Transverse colon (tissue), 3 donors: Measurements from ENCODE around the gene ABCD1.

Experiments
- POLR2A ChIP-seq: fragments of 450-650 bp; IDR thresholded peaks from one replicate; pipeline ENCODE4 v1.6.1; 2016; ENCODE audit warnings: antibody characterized with exemption, mild to moderate bottlenecking, moderate library complexity
- TF ChIP-seq, protein P1 (sequence below), 5 experiments: fragments of 200-600 bp in 3 of 5; fragments of 450-650 bp in 2 of 5; sonication (generic) in 3 of 5; IDR thresholded peaks; 1 replicate in 2 of 5; 2 replicates in 3 of 5; pipeline ENCODE4 v1.5.1; 2016 to 2017; ENCODE audit warnings: antibody characterized with exemption in 5 of 5, inconsistent platforms in 3 of 5, mild to moderate bottlenecking in 2 of 5, moderate library complexity in 1 of 5

GRCh38 chrX:153768311-153769157 lies 43.9 kb downstream of the ABCD1 start:
- TF ChIP-seq POLR2A, result no peak
- TF ChIP-seq, protein P1, sequence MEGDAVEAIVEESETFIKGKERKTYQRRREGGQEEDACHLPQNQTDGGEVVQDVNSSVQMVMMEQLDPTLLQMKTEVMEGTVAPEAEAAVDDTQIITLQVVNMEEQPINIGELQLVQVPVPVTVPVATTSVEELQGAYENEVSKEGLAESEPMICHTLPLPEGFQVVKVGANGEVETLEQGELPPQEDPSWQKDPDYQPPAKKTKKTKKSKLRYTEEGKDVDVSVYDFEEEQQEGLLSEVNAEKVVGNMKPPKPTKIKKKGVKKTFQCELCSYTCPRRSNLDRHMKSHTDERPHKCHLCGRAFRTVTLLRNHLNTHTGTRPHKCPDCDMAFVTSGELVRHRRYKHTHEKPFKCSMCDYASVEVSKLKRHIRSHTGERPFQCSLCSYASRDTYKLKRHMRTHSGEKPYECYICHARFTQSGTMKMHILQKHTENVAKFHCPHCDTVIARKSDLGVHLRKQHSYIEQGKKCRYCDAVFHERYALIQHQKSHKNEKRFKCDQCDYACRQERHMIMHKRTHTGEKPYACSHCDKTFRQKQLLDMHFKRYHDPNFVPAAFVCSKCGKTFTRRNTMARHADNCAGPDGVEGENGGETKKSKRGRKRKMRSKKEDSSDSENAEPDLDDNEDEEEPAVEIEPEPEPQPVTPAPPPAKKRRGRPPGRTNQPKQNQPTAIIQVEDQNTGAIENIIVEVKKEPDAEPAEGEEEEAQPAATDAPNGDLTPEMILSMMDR (IDR thresholded peaks at IDR 0.05), result no peak
